ENCODE data around the gene C12orf76. TPM values are rescaled to one million over a fixed set of nuclear protein-coding genes. Genes with fewer than 3 reads are reported as not detected.
A peak's percentile ranks its signal among the peaks of the same experiment; 100 is the strongest.

Gene C12orf76
- total RNA-seq, 1 donor from 2014 or later, result 5.4 TPM

DNA sequence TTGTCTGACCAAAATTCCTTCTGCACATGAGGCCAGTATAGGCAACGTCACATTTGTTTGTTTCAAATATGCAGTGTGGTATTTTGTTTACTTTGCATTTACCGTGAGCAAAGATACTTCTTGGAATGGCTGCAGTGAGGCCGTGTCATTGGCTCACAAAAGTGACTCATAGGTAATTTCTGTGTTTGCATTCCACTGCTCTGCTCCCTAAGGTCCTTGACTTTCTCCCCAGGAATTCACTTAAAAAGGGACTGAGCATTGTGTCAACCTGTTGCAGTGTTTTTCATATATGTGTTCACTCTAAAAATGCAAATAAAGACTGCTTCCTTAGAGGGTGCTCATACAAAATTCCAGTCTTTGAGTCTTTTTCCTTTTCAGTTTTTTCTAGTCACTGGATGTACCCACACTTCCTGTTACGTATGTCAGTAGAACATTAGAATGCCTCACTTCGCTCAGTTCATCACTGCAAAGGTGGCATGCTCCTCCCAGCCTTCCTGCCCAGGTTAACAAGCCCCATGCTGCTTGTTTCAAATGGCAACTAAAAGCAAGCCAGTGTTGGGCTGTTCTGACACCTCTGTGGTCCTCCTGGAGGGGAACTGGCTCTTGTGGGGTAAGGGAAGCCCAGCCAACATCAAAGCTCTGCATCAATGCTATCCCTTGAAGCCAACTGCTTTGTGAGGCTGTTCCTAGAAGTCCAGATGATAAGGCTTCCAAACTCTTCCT is 9.1 kb downstream of the C12orf76 start:
- peaks cover 51% of the 10 kb centered on the region for H3K4me1 ChIP-seq
- H3K36me3 ChIP-seq, result peaks cover 59% of the 10 kb centered on the region

DNA sequence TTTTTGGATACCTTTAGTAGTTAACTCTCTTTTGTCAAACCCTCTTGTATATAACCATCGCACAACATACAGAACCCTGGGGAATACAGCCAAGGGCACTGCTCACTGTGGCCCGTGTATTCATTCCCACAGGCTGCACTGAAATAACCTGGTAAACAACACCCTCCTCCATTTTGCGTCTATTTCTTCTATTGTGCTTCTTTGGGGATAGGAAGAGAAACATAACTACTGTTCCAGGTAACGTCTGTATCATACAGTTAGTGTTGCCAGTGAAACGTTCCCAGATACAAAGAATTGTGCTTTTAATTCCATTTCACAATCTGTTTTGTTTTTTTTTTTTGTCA is 9.6 kb downstream of the C12orf76 start:
- intact Hi-C loops (cut with micrococcal nuclease), result no loop called here
- Histone ChIP-seq H3K4me3 (no peak overlapping the region), H3K9me3 (replicated peaks) (no peaks in the 10 kb centered on the region), H3K27ac (replicated peaks) (no peak overlapping the region), H3K36me3 (peaks cover 59% of the 10 kb centered on the region), H3K4me1 (peaks cover 50% of the 10 kb centered on the region), H3K27me3 (ENCODE audit: low read depth) (no peaks in the 10 kb centered on the region)
- TF ChIP-seq, protein P1, sequence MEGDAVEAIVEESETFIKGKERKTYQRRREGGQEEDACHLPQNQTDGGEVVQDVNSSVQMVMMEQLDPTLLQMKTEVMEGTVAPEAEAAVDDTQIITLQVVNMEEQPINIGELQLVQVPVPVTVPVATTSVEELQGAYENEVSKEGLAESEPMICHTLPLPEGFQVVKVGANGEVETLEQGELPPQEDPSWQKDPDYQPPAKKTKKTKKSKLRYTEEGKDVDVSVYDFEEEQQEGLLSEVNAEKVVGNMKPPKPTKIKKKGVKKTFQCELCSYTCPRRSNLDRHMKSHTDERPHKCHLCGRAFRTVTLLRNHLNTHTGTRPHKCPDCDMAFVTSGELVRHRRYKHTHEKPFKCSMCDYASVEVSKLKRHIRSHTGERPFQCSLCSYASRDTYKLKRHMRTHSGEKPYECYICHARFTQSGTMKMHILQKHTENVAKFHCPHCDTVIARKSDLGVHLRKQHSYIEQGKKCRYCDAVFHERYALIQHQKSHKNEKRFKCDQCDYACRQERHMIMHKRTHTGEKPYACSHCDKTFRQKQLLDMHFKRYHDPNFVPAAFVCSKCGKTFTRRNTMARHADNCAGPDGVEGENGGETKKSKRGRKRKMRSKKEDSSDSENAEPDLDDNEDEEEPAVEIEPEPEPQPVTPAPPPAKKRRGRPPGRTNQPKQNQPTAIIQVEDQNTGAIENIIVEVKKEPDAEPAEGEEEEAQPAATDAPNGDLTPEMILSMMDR (IDR thresholded peaks at IDR 0.05; ENCODE audit: borderline replicate concordance), result no peak
- no peak for DNase-seq

More for the DNA sequence above, 9.1 kb downstream of the C12orf76 start:
- no peak overlapping the region for H3K27ac ChIP-seq (replicated peaks)
- no peaks in the 10 kb centered on the region for H3K27me3 ChIP-seq (ENCODE audit: low read depth)
- no peaks in the 10 kb centered on the region for H3K9me3 ChIP-seq (replicated peaks)
- DNase-seq, result no peak
- intact Hi-C loops (cut with micrococcal nuclease), result no loop called here
- H3K4me3 ChIP-seq, result no peak overlapping the region
- TF ChIP-seq, protein P1 (IDR thresholded peaks at IDR 0.05; ENCODE audit: borderline replicate concordance), result no peak

DNA sequence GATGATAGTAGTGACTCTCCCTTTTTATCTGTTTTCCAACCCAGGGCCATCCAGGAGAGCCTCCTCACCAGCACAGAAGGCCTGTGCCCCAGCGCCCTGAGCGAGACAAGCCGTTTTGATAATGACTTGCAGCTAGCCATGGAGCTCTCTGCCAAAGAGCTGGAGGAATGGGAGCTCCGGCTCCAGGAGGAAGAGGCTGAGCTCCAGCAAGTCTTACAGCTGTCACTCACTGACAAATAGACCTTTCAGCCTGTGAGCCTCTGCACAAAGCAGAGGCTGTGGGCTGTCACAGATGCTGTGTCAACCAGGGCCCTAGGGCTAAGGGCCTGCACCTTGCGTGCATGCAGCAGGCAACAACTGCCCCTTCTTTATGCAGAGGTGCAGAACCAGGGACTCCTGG is 11.0 kb downstream of the C12orf76 start:
- TF ChIP-seq, protein P1 (IDR thresholded peaks at IDR 0.05; ENCODE audit: borderline replicate concordance), result no peak
- Histone ChIP-seq H3K36me3 (peaks cover 68% of the 10 kb centered on the region), H3K9me3 (replicated peaks) (no peaks in the 10 kb centered on the region), H3K4me1 (peaks cover 38% of the 10 kb centered on the region), H3K27me3 (ENCODE audit: low read depth) (no peaks in the 10 kb centered on the region), H3K27ac (replicated peaks) (peak overlapping the region; percentile 36), H3K4me3 (no peak overlapping the region)
- intact Hi-C loops (cut with micrococcal nuclease), result no loop called here
- no peak for DNase-seq

DNA sequence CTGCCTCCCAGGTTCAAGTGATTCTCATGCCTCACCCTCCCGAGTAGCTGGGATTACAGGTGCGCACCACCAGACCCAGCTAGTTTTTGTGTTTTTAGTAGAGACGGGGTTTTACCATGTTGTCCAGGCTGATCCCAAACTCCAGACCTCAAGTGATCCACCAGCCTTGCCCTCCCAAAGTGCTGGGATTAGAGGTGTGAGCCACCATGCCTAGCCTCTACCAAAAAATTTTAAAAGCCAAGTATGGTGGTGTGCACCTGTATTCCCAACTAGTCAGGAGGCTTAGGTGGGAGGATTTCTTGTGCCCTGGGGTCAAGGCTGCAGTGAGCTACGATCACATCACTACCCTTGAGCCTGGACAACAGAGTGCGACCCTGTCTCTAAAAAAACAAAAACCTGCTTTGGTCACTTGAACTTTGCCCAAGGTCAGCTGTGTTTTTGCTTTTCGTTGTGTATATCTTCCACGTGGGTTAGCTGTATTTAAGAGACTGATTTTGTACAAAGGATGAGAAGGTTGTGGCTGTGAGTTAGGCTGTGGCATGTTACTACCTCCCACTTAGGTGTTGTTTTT is 12.7 kb downstream of the C12orf76 start:
- peaks cover 28% of the 10 kb centered on the region for H3K4me1 ChIP-seq
- DNase-seq, result no peak
- no peak overlapping the region for H3K4me3 ChIP-seq
- TF ChIP-seq, protein P1 (IDR thresholded peaks at IDR 0.05; ENCODE audit: borderline replicate concordance), result no peak
- H3K9me3 ChIP-seq (replicated peaks), result no peaks in the 10 kb centered on the region
- no peak overlapping the region for H3K27ac ChIP-seq (replicated peaks)
- no peaks in the 10 kb centered on the region for H3K27me3 ChIP-seq (ENCODE audit: low read depth)
- H3K36me3 ChIP-seq, result peaks cover 72% of the 10 kb centered on the region
- intact Hi-C loops (cut with micrococcal nuclease), result no loop called here

DNA sequence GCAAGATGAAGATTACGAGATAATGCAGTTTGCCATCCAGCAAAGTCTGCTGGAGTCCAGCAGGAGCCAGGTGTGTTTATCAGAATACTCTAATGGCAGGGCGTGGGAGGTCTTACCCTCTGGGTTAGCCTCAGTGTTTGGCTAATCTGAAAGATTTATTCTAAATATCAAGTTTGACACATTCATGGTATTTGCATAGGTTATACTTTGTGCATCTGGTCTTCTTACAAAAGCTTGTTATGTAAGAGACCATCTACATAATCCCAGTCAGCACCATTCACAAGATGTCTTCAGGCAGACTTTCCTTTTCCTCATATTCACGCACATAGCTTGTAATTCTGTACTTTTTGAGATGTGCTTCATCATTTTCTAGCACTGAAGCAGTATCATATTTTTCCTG is 14.4 kb downstream of the C12orf76 start:
- intact Hi-C loops (cut with micrococcal nuclease), result no loop called here
- DNase-seq, result no peak
- Histone ChIP-seq H3K9me3 (replicated peaks) (no peaks in the 10 kb centered on the region), H3K4me3 (no peak overlapping the region), H3K27ac (replicated peaks) (no peak overlapping the region), H3K4me1 (peaks cover 16% of the 10 kb centered on the region), H3K36me3 (peaks cover 86% of the 10 kb centered on the region), H3K27me3 (ENCODE audit: low read depth) (no peaks in the 10 kb centered on the region)
- TF ChIP-seq, protein P1 (IDR thresholded peaks at IDR 0.05; ENCODE audit: borderline replicate concordance), result no peak
